Ishikawa (cell line): ENCODE measurements around the gene CD79A.

Source experiments
- CEBPB ChIP-seq: IDR thresholded peaks from 2 replicates; pipeline ENCODE4 v1.6.1; 2012
- CREB1 ChIP-seq: IDR thresholded peaks from 2 replicates; pipeline ENCODE4 v1.6.1; 2012; ENCODE audit warnings: low read depth
- EGR1 ChIP-seq: IDR thresholded peaks from 2 replicates; pipeline ENCODE4 v1.6.1; 2012
- EP300 ChIP-seq: IDR thresholded peaks from 2 replicates; pipeline ENCODE4 v1.6.1; 2012; ENCODE audit warnings: borderline replicate concordance
- FOXM1 ChIP-seq: IDR thresholded peaks from 2 replicates; pipeline ENCODE4 v1.6.1; 2012; ENCODE audit warnings: low read depth, borderline replicate concordance
- NFIC ChIP-seq: IDR thresholded peaks from 2 replicates; pipeline ENCODE4 v1.6.1; 2012
- RAD21 ChIP-seq: IDR thresholded peaks from 2 replicates; pipeline ENCODE4 v1.6.1; 2012; ENCODE audit warnings: low read depth
- REST ChIP-seq: IDR thresholded peaks from 2 replicates; pipeline ENCODE4 v1.6.1; 2012; ENCODE audit warnings: low read depth, mild to moderate bottlenecking
- TAF1 ChIP-seq: IDR thresholded peaks from 2 replicates; pipeline ENCODE4 v1.6.1; 2012; ENCODE audit warnings: low read depth, mild to moderate bottlenecking
- TCF12 ChIP-seq: IDR thresholded peaks from 2 replicates; pipeline ENCODE4 v1.6.1; 2012; ENCODE audit warnings: low read depth
- TEAD4 ChIP-seq: IDR thresholded peaks from 2 replicates; pipeline ENCODE4 v1.6.1; 2012
- YY1 ChIP-seq: IDR thresholded peaks from 2 replicates; pipeline ENCODE4 v1.6.1; 2012; ENCODE audit warnings: low read depth
- ZBTB7A ChIP-seq: IDR thresholded peaks from 2 replicates; pipeline ENCODE4 v1.6.1; 2012; ENCODE audit warnings: low read depth
- TF ChIP-seq, protein P1 (sequence below): IDR thresholded peaks from 2 replicates; pipeline ENCODE4 v1.6.1; 2012
- TF ChIP-seq, protein P2 (sequence below): IDR thresholded peaks from 2 replicates; pipeline ENCODE4 v1.6.1; 2012

The CD79A gene

DNA sequence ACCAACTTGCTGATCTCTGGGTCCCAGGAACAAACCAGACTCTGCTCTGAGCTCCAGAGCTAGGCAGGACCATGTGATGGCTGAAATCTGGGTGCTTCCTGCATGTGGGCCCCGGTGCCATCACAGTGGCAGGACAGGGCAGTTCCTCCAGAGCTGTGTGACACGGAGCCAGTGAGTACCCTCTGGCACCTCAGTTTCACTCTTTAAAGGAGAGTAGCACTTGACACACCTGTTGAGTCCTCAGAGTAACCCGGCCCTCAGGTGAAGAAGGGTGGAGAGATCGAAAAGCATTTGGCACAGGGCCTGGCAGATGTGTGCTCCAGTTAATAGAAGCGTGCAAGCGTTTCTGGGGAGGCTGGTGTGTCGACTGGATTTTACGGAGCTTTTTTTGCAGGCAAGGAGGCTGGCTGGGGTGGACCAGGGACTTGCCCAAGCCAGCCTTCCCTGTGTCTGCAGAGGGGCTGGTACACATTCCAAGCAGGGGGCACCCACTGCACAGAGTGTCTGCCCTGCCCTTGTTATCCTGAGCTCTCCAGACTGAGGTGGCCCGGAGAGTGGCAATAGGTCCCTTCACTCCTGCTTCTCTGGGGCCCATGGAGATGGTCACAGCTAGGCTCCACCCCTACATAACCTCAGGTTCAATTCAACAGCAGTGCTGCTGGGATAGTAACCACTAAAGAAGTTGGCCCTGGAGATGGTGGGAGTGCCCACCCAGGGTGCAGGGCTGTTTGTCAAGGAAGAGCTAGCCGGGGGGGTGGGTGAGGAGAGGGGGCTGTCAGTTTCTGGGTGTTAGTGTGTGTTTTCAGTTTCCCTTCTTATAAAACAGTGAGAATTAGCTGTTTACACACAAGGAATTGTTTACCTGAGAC, 8.7 kb upstream of the CD79A start:
- TF ChIP-seq TEAD4 (no peak), FOXM1 (no peak), REST (no peak), ZBTB7A (no peak), NFIC (no peak), CEBPB (no peak), EGR1 (no peak), TAF1 (no peak), RAD21 (no peak), EP300 (no peak), CREB1 (no peak)
- TF ChIP-seq, protein P1, sequence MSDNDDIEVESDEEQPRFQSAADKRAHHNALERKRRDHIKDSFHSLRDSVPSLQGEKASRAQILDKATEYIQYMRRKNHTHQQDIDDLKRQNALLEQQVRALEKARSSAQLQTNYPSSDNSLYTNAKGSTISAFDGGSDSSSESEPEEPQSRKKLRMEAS = no peak
- TF ChIP-seq, protein P2, sequence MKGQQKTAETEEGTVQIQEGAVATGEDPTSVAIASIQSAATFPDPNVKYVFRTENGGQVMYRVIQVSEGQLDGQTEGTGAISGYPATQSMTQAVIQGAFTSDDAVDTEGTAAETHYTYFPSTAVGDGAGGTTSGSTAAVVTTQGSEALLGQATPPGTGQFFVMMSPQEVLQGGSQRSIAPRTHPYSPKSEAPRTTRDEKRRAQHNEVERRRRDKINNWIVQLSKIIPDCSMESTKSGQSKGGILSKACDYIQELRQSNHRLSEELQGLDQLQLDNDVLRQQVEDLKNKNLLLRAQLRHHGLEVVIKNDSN = no peak

- TF ChIP-seq TAF1 = no peak
- no peak for TF ChIP-seq FOXM1
- no peak for TF ChIP-seq YY1
- no peak for TF ChIP-seq CEBPB
- TF ChIP-seq EP300 = no peak
- TF ChIP-seq, protein P2 = no peak
- TF ChIP-seq EGR1 = no peak
- no peak for TF ChIP-seq CREB1
- TF ChIP-seq ZBTB7A = no peak
These were observed 8.1 kb upstream of the CD79A start for GRCh38 chr19:41868989-41869300.

DNA sequence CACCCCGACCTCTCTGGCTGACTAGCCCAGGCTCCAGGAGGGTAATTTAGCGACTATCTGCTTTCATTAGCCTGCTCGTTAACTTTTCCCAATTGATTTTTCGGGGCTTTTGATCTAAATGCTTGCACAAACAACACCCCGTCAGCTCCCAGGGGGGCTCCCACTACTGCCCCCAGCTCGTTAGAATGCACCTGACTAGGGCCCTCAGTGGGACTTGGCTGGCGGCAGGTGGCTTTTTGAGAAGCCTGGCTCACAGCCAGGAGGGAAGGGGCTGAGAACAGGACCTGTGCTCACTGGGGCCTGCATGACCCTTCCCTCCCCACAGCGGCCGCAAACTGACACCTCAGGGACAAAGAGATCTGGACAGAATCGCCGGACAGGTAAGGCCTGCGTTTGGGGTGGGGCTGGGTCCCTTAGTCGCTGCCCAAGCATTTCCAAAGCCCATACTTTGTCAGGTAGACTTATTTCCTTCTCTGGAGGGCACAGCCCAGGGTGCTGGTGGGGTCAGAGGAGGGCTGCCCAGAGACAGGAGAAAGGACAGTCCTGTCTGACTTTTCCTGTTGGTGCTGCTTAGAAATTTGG, 7.6 kb upstream of the CD79A start:
- no peak for TF ChIP-seq CEBPB
- TF ChIP-seq EGR1 = no peak
- TF ChIP-seq TEAD4 = no peak
- TF ChIP-seq FOXM1 = no peak
- TF ChIP-seq, protein P1 = no peak
- TF ChIP-seq, protein P2 = no peak
- TF ChIP-seq YY1 = no peak
- TF ChIP-seq EP300 = no peak
- no peak for TF ChIP-seq RAD21
- TF ChIP-seq NFIC = no peak
- TF ChIP-seq REST = no peak

GRCh38 chr19:41870401-41870873, 6.6 kb upstream of the CD79A start:
- TF ChIP-seq ZBTB7A (no peak), YY1 (no peak), CEBPB (no peak), TAF1 (no peak), EGR1 (no peak), TEAD4 (no peak), TCF12 (no peak), REST (no peak), CREB1 (no peak), RAD21 (no peak)
- TF ChIP-seq, protein P2 = no peak
